Activated naive CD4-positive, alpha-beta T cell treated with anti-CD3 and anti-CD28 coated beads, Interleukin-2, amount 50 U/mL, for 16 hours (primary cell): ENCODE data around the gene CSTPP1.
A peak's percentile ranks its signal among the peaks of the same experiment; 100 is the strongest.
"Not testable (repeated sequence)": the region's sequence is repeated elsewhere in the genome, so short reads cannot be mapped to it uniquely, and the experiment has no call there.

Experiments used
- DNase-seq: peaks from one replicate; pipeline ENCODE4 v3.0.0-alpha.2; 2020

The CSTPP1 gene

DNA sequence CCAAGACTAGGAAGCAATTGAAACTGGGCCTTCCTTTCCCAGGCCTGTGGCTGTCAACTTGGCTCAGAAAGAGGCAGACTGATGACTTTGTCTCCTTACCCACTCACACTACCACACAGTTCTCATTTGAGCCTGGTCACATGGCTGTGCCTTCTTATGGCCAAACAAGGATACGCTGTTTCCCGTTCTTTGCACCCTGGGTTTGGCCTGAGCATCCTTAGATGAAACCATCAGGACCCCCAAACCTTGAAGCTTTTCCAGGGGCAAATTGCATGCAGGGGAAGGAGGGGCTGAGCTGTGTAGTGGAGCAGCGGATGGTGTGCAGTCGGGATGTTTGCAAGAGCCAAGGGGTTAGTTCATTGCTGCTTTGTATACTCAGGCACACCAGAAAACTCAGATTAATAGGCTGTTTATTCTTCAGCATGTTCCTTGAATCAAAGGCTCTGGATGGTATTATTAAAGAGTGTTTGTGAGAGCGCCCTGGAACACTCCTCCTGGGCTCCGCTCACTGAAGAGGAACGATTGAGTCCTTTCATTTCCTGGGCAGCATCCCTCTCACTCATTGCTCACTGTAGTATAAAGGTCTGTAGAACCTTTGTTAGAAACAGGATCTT is 170.3 kb downstream of the CSTPP1 start:
- no peak for DNase-seq

GRCh38 chr11:47107744-47108143 is 171.2 kb downstream of the CSTPP1 start:
- no peak for DNase-seq

DNA sequence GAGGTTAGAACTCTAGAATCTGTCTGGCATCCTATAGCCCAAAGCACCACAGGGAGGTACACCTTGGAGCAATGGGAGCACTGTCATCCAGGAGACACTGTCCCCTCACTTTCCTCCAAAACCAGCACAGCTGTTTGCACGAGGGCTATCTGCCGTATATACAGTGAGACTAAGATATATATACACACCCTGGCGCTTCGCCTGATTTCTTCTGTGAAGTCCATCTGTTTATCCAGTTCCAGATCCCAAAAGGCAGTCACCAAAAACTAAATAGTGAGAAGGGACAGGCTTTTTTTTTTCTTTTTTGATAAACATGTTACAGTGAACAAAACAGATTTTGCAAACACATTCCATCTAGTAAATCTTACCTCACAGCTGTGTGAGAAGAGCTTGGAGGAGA is 171.7 kb downstream of the CSTPP1 start:
- DNase-seq, result no peak

DNA sequence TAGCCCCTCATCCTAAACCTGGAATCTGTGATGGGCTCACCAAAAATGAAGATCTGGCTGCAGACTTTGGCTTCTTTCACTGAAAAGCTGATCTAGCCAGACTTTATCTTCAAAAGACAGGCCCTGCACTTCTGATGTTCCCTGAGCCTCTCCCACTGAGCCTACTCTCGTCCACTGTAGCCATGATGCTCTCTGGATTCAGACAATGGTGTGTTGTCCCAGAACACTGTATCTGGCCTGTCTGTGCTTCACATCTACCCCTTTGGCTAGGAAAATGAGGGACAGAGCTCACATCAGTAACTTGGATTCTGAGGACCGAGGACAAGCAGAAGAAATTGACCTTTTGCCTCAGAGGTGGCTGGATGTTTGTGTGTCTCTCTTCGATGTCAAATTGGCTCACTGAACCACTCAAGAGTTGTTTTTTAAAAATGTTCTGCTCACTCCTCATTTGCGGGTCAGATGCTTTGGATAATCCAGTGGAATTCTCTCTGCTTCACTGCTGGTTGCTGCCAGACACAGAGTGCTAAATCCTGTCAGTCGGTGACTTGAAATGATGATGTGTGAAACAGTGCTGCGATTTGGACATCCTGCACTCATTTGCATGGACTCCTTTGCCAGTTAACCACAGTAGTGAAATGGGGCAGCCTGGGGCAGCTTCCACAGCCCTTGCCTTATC is 172.6 kb downstream of the CSTPP1 start:
- DNase-seq, result no peak

GRCh38 chr11:47109727-47110246 is 173.2 kb downstream of the CSTPP1 start:
- no peak for DNase-seq

DNA sequence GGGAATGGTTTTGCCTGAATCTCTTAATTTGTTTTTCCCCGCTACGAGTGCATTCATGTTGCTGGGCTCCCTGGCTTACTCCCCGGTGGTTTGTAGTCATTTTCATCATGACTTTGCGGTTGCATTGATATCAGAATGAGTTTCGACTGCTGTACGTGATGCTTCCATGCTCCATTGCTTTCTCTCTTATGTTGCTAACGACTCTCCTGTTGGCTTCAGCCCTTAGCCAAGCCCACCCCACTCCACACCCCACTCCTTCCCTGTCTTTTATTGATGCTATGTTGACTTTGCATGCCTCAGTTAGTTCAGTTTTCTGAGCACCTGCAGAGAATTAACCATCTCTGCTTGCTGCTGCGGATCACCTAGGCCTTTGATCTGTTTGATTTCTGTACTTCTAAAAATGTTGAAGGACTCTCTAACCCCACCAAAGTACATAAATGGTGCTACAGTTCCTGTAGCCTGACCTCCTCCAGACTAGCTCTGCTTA is 174.8 kb downstream of the CSTPP1 start:
- DNase-seq, result no peak

- DNase-seq, result not testable (repeated sequence)
Measured at GRCh38 chr11:47112941-47113340, 176.4 kb downstream of the CSTPP1 start.

- peak; percentile 58 for DNase-seq
Measured at GRCh38 chr11:47118958-47119688, 182.6 kb downstream of the CSTPP1 start.

- no peak for DNase-seq
Measured at GRCh38 chr11:47121056-47121455, 184.5 kb downstream of the CSTPP1 start.

DNA sequence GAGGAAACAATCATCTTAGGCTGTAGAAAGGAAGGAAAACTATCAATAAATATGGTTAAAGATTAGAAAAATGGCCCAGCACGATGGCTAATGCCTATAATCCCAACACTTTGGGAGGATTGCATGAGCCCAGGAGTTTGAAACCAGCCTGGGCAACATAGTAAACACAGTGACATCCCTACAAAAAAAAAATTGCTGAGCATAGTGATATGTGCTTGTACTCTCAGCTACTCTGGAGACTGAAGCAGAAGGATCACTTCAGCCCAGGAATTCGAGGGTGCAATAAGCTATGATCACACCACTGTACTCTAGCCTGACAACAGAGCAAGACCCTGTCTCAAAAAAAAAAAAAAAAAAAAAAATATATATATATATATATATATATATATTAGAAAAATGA is 185.2 kb downstream of the CSTPP1 start:
- DNase-seq, result no peak

- no peak for DNase-seq
Measured at GRCh38 chr11:47123094-47123493, 186.5 kb downstream of the CSTPP1 start.

DNA sequence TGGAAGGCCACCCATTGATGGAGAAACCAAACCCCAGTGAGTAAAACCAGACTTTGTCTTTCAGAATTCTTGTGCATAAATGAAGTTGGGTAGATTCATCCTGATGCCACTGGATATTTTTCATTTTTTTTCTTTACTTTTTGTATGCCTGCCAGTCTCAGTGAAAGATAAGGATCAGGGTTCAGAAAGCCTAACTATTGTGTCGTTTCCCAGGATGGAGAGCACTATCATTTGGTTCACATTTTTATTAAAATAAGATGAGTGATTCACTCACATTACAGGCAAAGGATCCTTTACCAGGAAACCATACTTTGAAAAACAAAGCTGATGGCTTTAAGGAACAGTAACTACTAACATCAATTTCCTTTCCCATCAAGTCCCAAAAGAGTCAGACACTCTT is 188.1 kb downstream of the CSTPP1 start:
- no peak for DNase-seq

DNA sequence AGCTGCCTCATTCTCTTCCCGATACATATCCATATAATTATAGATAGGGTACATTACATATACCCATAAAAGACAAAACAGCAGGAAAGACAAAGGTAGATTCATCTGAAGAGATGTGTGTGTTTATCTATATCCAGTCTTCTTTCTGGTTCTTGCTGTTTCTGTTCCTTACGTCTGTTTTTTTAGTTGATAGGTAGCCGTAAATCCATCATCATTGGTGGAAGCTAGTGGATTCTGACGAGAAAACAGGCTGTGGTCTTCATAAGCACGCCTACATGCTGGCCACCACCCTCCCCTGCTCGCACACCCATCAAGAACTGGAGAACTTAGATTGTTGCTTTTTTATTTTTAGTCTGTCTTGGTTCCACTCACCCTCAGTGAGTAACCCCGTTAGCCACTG is 188.5 kb downstream of the CSTPP1 start:
- no peak for DNase-seq

DNA sequence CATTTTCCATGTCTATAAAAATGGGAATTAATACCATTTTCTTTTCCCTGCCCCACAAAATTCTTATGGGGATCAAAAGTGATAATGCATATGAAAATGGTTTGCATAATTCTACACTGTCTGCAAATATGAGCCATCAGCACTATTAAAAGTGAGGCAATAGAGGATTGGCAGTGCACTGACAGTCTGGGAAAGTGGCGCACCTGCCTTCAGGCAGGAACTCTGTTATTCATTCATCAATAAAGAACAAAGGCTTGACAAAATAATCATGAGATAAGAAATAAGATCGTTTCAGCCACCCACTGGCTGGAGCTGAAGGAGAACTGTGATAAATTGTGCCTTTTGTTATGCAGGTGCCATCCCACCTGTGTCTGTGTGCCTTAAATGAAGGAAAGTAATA is 190.7 kb downstream of the CSTPP1 start:
- no peak for DNase-seq

GRCh38 chr11:47130543-47130942 is 194.0 kb downstream of the CSTPP1 start:
- DNase-seq, result no peak

GRCh38 chr11:47131136-47131535 is 194.6 kb downstream of the CSTPP1 start:
- DNase-seq, result no peak

- DNase-seq, result no peak
Measured at GRCh38 chr11:47132490-47132889, 195.9 kb downstream of the CSTPP1 start.

DNA sequence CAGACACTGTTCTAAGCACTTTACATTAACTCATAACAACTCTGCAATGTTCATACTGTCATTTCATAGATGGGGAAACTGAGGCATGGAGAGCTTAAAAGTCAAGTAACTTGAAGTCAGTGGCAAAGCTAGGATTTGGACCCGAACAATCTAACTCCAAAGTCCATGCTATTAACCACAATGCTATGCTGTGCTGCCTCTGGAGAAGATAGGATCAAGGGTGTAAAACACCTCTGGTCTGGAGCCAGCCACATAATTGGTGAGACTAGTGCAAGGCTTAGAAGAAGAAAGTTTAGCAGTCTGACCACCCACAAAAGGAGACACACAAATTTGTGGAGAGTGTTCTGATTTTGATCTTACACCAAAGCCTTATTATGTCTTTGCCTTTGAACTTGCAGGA is 196.4 kb downstream of the CSTPP1 start:
- no peak for DNase-seq

- DNase-seq, result no peak
Measured at GRCh38 chr11:47136327-47136726, 199.8 kb downstream of the CSTPP1 start.

GRCh38 chr11:47136921-47137320 is 200.4 kb downstream of the CSTPP1 start:
- DNase-seq, result no peak

GRCh38 chr11:47137476-47137875 is 200.9 kb downstream of the CSTPP1 start:
- no peak for DNase-seq

GRCh38 chr11:47139878-47140277 is 203.3 kb downstream of the CSTPP1 start:
- DNase-seq, result no peak

GRCh38 chr11:47143322-47143721 is 206.8 kb downstream of the CSTPP1 start:
- no peak for DNase-seq

DNA sequence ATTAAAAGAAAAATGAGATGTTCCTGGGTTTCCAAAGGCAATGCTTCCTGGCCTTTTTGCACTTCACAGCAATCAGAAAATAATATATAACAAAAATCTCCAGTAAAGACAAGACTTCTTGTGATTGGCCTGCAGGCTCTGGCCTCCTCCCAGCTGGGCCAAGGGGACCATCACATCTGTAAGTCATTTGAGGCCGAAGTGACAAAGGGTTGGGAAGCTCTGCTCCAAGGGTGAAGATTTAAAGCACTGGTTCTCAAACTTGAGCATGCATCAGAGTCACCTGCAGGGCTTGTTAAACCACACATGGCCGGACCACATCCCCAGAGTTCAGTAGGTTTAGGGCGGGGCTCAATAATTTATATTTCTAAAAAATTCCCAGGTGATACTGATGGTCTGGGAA is 208.0 kb downstream of the CSTPP1 start:
- DNase-seq, result no peak
